Testis (tissue), 3 donors: Measurements from ENCODE around the gene SPDYE18. TPM values are rescaled to one million over a fixed set of nuclear protein-coding genes. Genes with fewer than 3 reads are reported as not detected.
"Not testable (repeated sequence)": the region's sequence is repeated elsewhere in the genome, so short reads cannot be mapped to it uniquely, and the experiment has no call there.

Experiments used
- DNase-seq: peaks from one replicate; pipeline ENCODE4 v3.0.0-alpha.2; 2019
- H3K27ac ChIP-seq, 2 donors: fragments of 200-600 bp; sonication (generic); one replicate each; pipeline ENCODE4 v1.5.1; 2019
- H3K27me3 ChIP-seq: fragments of 200-600 bp; sonication (generic); one replicate; pipeline ENCODE4 v1.5.1; 2019
- H3K36me3 ChIP-seq: fragments of 200-600 bp; sonication (generic); one replicate; pipeline ENCODE4 v1.5.1; 2017; ENCODE audit warnings: low read depth; ENCODE audit errors: missing control alignments
- H3K4me1 ChIP-seq: fragments of 200-600 bp; sonication (generic); one replicate; pipeline ENCODE4 v1.5.1; 2019
- H3K4me3 ChIP-seq, 2 donors: fragments of 200-600 bp; sonication (generic); one replicate each; pipeline ENCODE4 v1.5.1; 2017 to 2019
- H3K9me3 ChIP-seq: fragments of 200-600 bp; sonication (generic); one replicate; pipeline ENCODE4 v1.5.1; 2017
- WGBS, 2 donors: methylation state at CpG; one replicate each; pipeline ENCODE4 v1.1.5; 2018; 5-methylcytosine and 5-hydroxymethylcytosine counted together
- intact Hi-C: fragments of 100-400 bp; cut with DNase I; formaldehyde crosslinking; loops from one replicate; pipeline ENCODE4 v1.15.1; 2023; ENCODE audit warnings: low total_unique reads
- polyA plus RNA-seq: library from polyadenylated mRNA; stranded (reverse); fragments of 350-450 nt; fragmentation: Illumina TruSeq; extraction: RNeasy Lipid Tissue Mini Kit (QIAGEN cat#74804); gene quantifications from one replicate; pipeline ENCODE4 v1.2.3, GENCODE V29; 2014; ENCODE audit warnings: low read depth, low replicate concordance; ENCODE audit not compliant: insufficient read depth
- total RNA-seq, 2 donors: library from RNA; depleted of rRNA; stranded (reverse); fragments of >200 nt; gene quantifications; one replicate each; pipeline ENCODE4 v1.2.3, GENCODE V29; 2016

Gene SPDYE18
- total and polyA plus RNA-seq, 3 donors from 2014 or later: 4.3 to 12.6 (median 12.0) TPM

- 80% methylated on average over 1 of the region's 6 CpGs; no CpG with 5 or more reads in 1 of the 2 donors for WGBS, 2 donors
- H3K27ac ChIP-seq, H3K4me3 ChIP-seq, H3K27me3 ChIP-seq, intact Hi-C loops, H3K36me3 ChIP-seq, H3K9me3 ChIP-seq, H3K4me1 ChIP-seq, DNase-seq: not testable (repeated sequence)
Observed at GRCh38 chr7:77074786-77075396, 12.5 kb upstream of the SPDYE18 start.

- DNase-seq, H3K27ac ChIP-seq, H3K27me3 ChIP-seq, H3K4me1 ChIP-seq, intact Hi-C loops, H3K36me3 ChIP-seq, H3K9me3 ChIP-seq, H3K4me3 ChIP-seq: not testable (repeated sequence)
- WGBS, 2 donors: 93 to 97% methylated on average over 5 to 6 of the region's 6 CpGs
Observed at GRCh38 chr7:77071108-77071507, 8.8 kb upstream of the SPDYE18 start.

- WGBS, 2 donors: 82 to 91% methylated on average over 7 of the region's 7 CpGs
- H3K27ac ChIP-seq, H3K36me3 ChIP-seq, H3K4me3 ChIP-seq, H3K27me3 ChIP-seq, DNase-seq, intact Hi-C loops, H3K9me3 ChIP-seq, H3K4me1 ChIP-seq: not testable (repeated sequence)
Observed at GRCh38 chr7:77065869-77066268, 3.5 kb upstream of the SPDYE18 start.

GRCh38 chr7:77063732-77064131, 1.4 kb upstream of the SPDYE18 start:
- DNase-seq, intact Hi-C loops: not testable (repeated sequence)

GRCh38 chr7:77032261-77032660, 30.1 kb downstream of the SPDYE18 start, which contains the start of gene SPDYE17:
Gene SPDYE17 (minus strand): TSS chr7:77032361. CDS start chr7:77030570, 1,791 bp downstream.
- H3K4me1 ChIP-seq, H3K27me3 ChIP-seq, intact Hi-C loops, DNase-seq, H3K4me3 ChIP-seq, H3K9me3 ChIP-seq, H3K36me3 ChIP-seq, H3K27ac ChIP-seq: not testable (repeated sequence)
- WGBS, 2 donors: 87 to 98% methylated on average over 4 to 8 of the region's 8 CpGs

More at GRCh38 chr7:77063732-77064131, 1.4 kb upstream of the SPDYE18 start:
- H3K4me3 ChIP-seq, H3K4me1 ChIP-seq, H3K36me3 ChIP-seq, H3K27me3 ChIP-seq, H3K27ac ChIP-seq, H3K9me3 ChIP-seq: not testable (repeated sequence)
- WGBS, 2 donors: 90 to 96% methylated on average over 4 of the region's 4 CpGs

GRCh38 chr7:77026349-77026748, 36.0 kb downstream of the SPDYE18 start:
- H3K9me3 ChIP-seq, H3K36me3 ChIP-seq, H3K4me1 ChIP-seq, intact Hi-C loops, H3K27ac ChIP-seq, H3K27me3 ChIP-seq, H3K4me3 ChIP-seq, DNase-seq: not testable (repeated sequence)
- WGBS, 2 donors: 96 to 98% methylated on average over 6 to 8 of the region's 10 CpGs

- WGBS, 2 donors: 65 to 82% methylated on average over 4 to 8 of the region's 16 CpGs
- intact Hi-C loops, H3K27ac ChIP-seq, H3K27me3 ChIP-seq, DNase-seq, H3K4me1 ChIP-seq, H3K4me3 ChIP-seq, H3K9me3 ChIP-seq, H3K36me3 ChIP-seq: not testable (repeated sequence)
Observed at GRCh38 chr7:77010074-77010680, 52.2 kb downstream of the SPDYE18 start.

GRCh38 chr7:77008000-77008399, 54.4 kb downstream of the SPDYE18 start:
- H3K4me3 ChIP-seq, H3K27me3 ChIP-seq, H3K27ac ChIP-seq, H3K4me1 ChIP-seq, H3K36me3 ChIP-seq, H3K9me3 ChIP-seq, intact Hi-C loops: not testable (repeated sequence)
- peak; percentile 93 for DNase-seq
- 62 to 70% methylated on average over 6 to 10 of the region's 10 CpGs for WGBS, 2 donors

GRCh38 chr7:77006127-77007110, 55.9 kb downstream of the SPDYE18 start:
- H3K36me3 ChIP-seq, intact Hi-C loops, H3K27ac ChIP-seq, H3K4me3 ChIP-seq, H3K27me3 ChIP-seq, H3K9me3 ChIP-seq, DNase-seq, H3K4me1 ChIP-seq: not testable (repeated sequence)
- 86 to 93% methylated on average over 3 to 11 of the region's 22 CpGs for WGBS, 2 donors

GRCh38 chr7:77005461-77006057, 56.8 kb downstream of the SPDYE18 start:
- DNase-seq, H3K27ac ChIP-seq, intact Hi-C loops, H3K4me3 ChIP-seq, H3K36me3 ChIP-seq, H3K9me3 ChIP-seq, H3K27me3 ChIP-seq, H3K4me1 ChIP-seq: not testable (repeated sequence)
- WGBS, 2 donors: 75 to 87% methylated on average over 3 to 11 of the region's 27 CpGs

GRCh38 chr7:77004151-77004550, 58.2 kb downstream of the SPDYE18 start:
- WGBS, 2 donors: 100% methylated on average over 1 of the region's 18 CpGs; no CpG with 5 or more reads in 1 of the 2 donors
- H3K4me3 ChIP-seq, H3K4me1 ChIP-seq, H3K36me3 ChIP-seq, intact Hi-C loops, H3K27ac ChIP-seq, DNase-seq, H3K27me3 ChIP-seq, H3K9me3 ChIP-seq: not testable (repeated sequence)
